ENCODE measurements around the gene ALK. TPM values are rescaled to one million over a fixed set of nuclear protein-coding genes. Genes with fewer than 3 reads are reported as not detected.

ALK gene
- total and polyA plus RNA-seq, 12 donors, result 0.09 to 1.8 (median 0.53) TPM; not detected in 1

GRCh38 chr2:29763371-29763770, 158.0 kb downstream of the ALK start:
- WGBS, 4 donors, result 26 to 54% (median 45%) methylated on average over 3 of the region's 3 CpGs
- no peaks in the 10 kb centered on the region for H3K4me1 ChIP-seq (replicated peaks in 1 of 2)

DNA sequence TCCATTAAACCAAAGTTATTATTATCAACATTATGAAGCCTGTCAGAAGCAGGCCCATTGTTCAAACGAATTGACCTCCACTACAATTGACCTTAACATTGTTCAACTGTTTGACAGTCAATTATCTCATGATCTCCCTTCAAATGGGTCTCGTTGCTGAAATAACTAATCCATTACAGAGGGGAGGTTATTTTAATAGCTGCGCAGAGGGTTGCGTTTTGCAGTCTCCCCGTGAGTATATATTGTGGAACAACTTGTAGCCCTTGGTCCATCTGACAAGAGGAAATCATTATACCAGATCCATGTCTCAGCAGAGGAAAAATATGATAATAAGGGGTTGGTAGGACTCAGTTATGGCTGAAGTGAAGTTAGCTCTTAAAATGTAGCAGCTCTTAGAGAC, 159.1 kb downstream of the ALK start:
- Histone ChIP-seq H3K36me3 (replicated peaks in 1 of 2) (no peaks in the 10 kb centered on the region), H3K27ac (no peak overlapping the region), H3K4me1 (replicated peaks in 1 of 2) (no peaks in the 10 kb centered on the region), H3K4me3 (no peak overlapping the region), H3K9me3 (replicated peaks in 1 of 3) (no peaks in the 10 kb centered on the region), H3K27me3 (no peaks in the 10 kb centered on the region)
- WGBS, 4 donors, result 59 to 75% (median 73%) methylated on average over 5 of the region's 5 CpGs
- no peak for TF ChIP-seq CTCF (IDR thresholded peaks at IDR 0.05)
- TF ChIP-seq POLR2A (IDR thresholded peaks at IDR 0.05), result no peak
- intact Hi-C loops (cut with DNase I), result no loop called here
- no peak for DNase-seq

More at GRCh38 chr2:29763371-29763770, 158.0 kb downstream of the ALK start:
- H3K36me3 ChIP-seq (replicated peaks in 1 of 2), result no peaks in the 10 kb centered on the region
- no peak for TF ChIP-seq CTCF (IDR thresholded peaks at IDR 0.05)
- no peak for TF ChIP-seq POLR2A (IDR thresholded peaks at IDR 0.05)
- no peak overlapping the region for H3K27ac ChIP-seq
- intact Hi-C loops (cut with DNase I), result no loop called here
- no peak for DNase-seq
- H3K27me3 ChIP-seq, result no peaks in the 10 kb centered on the region
- H3K4me3 ChIP-seq, result no peak overlapping the region
- H3K9me3 ChIP-seq (replicated peaks in 1 of 3), result no peaks in the 10 kb centered on the region

GRCh38 chr2:29761278-29761677, 160.1 kb downstream of the ALK start:
- no peak for DNase-seq
- no peaks in the 10 kb centered on the region for H3K36me3 ChIP-seq (replicated peaks in 1 of 2)
- 36 to 43% (median 36%) methylated on average over 1 of the region's 1 CpG for WGBS, 4 donors
- no peak overlapping the region for H3K27ac ChIP-seq
- no peaks in the 10 kb centered on the region for H3K27me3 ChIP-seq
- TF ChIP-seq POLR2A (IDR thresholded peaks at IDR 0.05) (no peak), CTCF (IDR thresholded peaks at IDR 0.05) (no peak)
- no peaks in the 10 kb centered on the region for H3K4me1 ChIP-seq (replicated peaks in 1 of 2)
- no peak overlapping the region for H3K4me3 ChIP-seq
- no peaks in the 10 kb centered on the region for H3K9me3 ChIP-seq (replicated peaks in 1 of 3)
- intact Hi-C loops (cut with DNase I), result no loop called here

- no peaks in the 10 kb centered on the region for H3K4me1 ChIP-seq (replicated peaks in 1 of 2)
- no peak for TF ChIP-seq POLR2A (IDR thresholded peaks at IDR 0.05)
- TF ChIP-seq CTCF (IDR thresholded peaks at IDR 0.05), result no peak
- WGBS, 4 donors, result 84 to 91% (median 89%) methylated on average over 3 of the region's 3 CpGs
- intact Hi-C loops (cut with DNase I), result no loop called here
- no peak overlapping the region for H3K27ac ChIP-seq
- DNase-seq, result no peak
- no peaks in the 10 kb centered on the region for H3K27me3 ChIP-seq
- no peaks in the 10 kb centered on the region for H3K36me3 ChIP-seq (replicated peaks in 1 of 2)
- H3K9me3 ChIP-seq (replicated peaks in 1 of 3), result no peaks in the 10 kb centered on the region
- no peak overlapping the region for H3K4me3 ChIP-seq
These were observed 161.4 kb downstream of the ALK start for GRCh38 chr2:29760008-29760407.
